SHP77 treated with DMSO at 0.1 percent for 48 hours (cell line): ENCODE data around the gene MYO18B.
"Not testable (repeated sequence)": the region's sequence is repeated elsewhere in the genome, so short reads cannot be mapped to it uniquely, and the experiment has no call there.

Experiments used
- DNase-seq: peaks from one replicate; lab custom pipeline; 2025; lab: John Stamatoyannopoulos, UW

The MYO18B gene

GRCh38 chr22:25741692-25742626 lies at the start of gene MYO18B:
TSS of gene MYO18B (plus strand) at chr22:25742188. CDS start at chr22:25761093, 18,905 bp downstream.
- DNase-seq = no peak

- DNase-seq = no peak
Observed at GRCh38 chr22:25692397-25693267, 49.4 kb upstream of the MYO18B start.

GRCh38 chr22:25693268-25693565 lies 48.8 kb upstream of the MYO18B start:
- DNase-seq = no peak

- no peak for DNase-seq
Observed at GRCh38 chr22:25694196-25694907, 47.6 kb upstream of the MYO18B start.

GRCh38 chr22:25695146-25695545 lies 46.8 kb upstream of the MYO18B start:
- no peak for DNase-seq

- no peak for DNase-seq
Observed at GRCh38 chr22:25696763-25697162, 45.2 kb upstream of the MYO18B start.

GRCh38 chr22:25697181-25697664 lies 44.8 kb upstream of the MYO18B start:
- DNase-seq = no peak

GRCh38 chr22:25697978-25698377 lies 44.0 kb upstream of the MYO18B start:
- DNase-seq = no peak

- no peak for DNase-seq
Observed at GRCh38 chr22:25698461-25698860, 43.5 kb upstream of the MYO18B start.

GRCh38 chr22:25698978-25699377 lies 43.0 kb upstream of the MYO18B start:
- no peak for DNase-seq

GRCh38 chr22:25701056-25701780 lies 40.8 kb upstream of the MYO18B start:
- no peak for DNase-seq

- DNase-seq = no peak
Observed at GRCh38 chr22:25702040-25702439, 39.9 kb upstream of the MYO18B start.

GRCh38 chr22:25702571-25703167 lies 39.3 kb upstream of the MYO18B start:
- DNase-seq = no peak

- DNase-seq = no peak
Observed at GRCh38 chr22:25704701-25705100, 37.3 kb upstream of the MYO18B start.

GRCh38 chr22:25706197-25706596 lies 35.8 kb upstream of the MYO18B start:
- DNase-seq = no peak

- not testable (repeated sequence) for DNase-seq
Observed at GRCh38 chr22:25708430-25708829, 33.6 kb upstream of the MYO18B start.

GRCh38 chr22:25709758-25710157 lies 32.2 kb upstream of the MYO18B start:
- no peak for DNase-seq

- no peak for DNase-seq
Observed at GRCh38 chr22:25710501-25710900, 31.5 kb upstream of the MYO18B start.

- DNase-seq = no peak
Observed at GRCh38 chr22:25711491-25711890, 30.5 kb upstream of the MYO18B start.

GRCh38 chr22:25712661-25713400 lies 29.2 kb upstream of the MYO18B start:
- no peak for DNase-seq
